T-helper 2 cell treated with Interferon-gamma antibody and Interleukin-4, amounts not matched to agents 5 μg/mL and 100 μg/mL, for 36 hours (primary cell): ENCODE data around the gene PEPD.

Source experiments
- DNase-seq: peaks from one replicate; pipeline ENCODE4 v3.0.0; 2021; ENCODE audit warnings: low spot score
- H3K27ac Mint-ChIP-seq: one replicate; pipeline ENCODE4 v1.8.0; 2021; ENCODE audit warnings: mild to moderate bottlenecking, mixed read lengths
- H3K27me3 Mint-ChIP-seq: one replicate; pipeline ENCODE4 v1.8.0; 2021; ENCODE audit warnings: low read depth, mixed read lengths
- H3K36me3 Mint-ChIP-seq: one replicate; pipeline ENCODE4 v1.8.0; 2021; ENCODE audit warnings: low read depth, mixed read lengths
- H3K4me1 Mint-ChIP-seq: one replicate; pipeline ENCODE4 v1.8.0; 2021; ENCODE audit warnings: low read depth, mixed read lengths
- H3K4me3 Mint-ChIP-seq: one replicate; pipeline ENCODE4 v1.8.0; 2022; ENCODE audit warnings: mild to moderate bottlenecking, moderate library complexity, mixed read lengths
- H3K9me3 Mint-ChIP-seq: one replicate; pipeline ENCODE4 v1.8.0; 2021; ENCODE audit warnings: mixed read lengths

The PEPD gene

DNA sequence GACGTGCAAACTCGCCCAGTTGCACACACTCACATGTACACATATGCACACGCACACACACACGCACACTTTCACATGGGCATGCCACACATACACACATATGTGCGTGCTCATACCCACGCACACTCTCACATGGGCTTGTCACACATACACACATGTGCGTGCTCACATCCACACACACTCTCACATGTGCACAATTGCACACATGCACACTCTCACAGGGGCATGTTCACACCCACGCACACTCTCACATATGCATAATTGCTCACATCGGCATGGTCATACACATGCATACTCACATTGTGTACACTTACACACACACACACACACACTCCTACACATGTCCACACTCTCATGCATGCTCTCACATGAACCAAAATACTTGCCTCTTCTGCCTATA, 32.8 kb upstream of the PEPD start:
- Mint-ChIP-seq H3K27me3 (no peaks in the 10 kb centered on the region), H3K4me3 (no peak overlapping the region), H3K4me1 (no peaks in the 10 kb centered on the region), H3K9me3 (no peaks in the 10 kb centered on the region), H3K36me3 (no peaks in the 10 kb centered on the region), H3K27ac (no peak overlapping the region)
- no peak for DNase-seq

DNA sequence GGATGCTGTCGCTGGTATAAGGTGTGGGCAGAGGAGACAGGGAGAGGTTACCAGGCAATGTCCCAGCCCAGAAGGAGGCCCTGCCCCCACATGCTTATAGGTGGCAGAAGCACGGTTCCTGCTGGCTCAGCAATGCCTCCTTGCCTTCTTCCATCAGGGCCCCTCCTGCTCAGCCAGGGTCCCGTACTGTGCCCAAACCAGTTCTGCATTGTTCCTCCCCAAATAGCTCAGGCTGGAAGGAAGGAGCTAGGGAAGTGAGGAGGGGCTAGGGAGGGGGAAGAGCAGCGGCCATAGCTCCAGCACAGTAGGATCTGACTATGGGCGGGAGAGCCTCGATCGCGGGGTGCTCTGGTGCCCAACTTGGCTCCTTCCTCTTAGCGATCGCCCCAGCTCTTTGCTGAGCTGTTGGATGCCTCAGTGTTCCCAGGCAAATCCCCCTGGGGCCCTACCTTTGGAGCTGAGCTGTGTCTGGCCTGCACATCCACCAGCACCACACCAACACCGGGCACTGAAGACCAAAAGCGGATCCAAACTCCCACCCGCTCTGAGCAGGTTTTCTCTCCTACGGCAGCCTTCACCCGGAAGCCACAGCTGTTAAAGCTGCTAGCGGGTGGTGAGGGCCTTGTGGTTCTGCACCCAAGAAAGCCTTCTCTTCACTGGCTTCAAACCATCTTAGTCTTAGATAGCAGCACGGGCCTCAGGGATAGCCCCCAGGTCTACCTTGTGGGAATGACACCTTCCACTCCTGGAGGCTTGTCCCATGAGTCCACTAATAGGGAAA, 32.1 kb upstream of the PEPD start:
- H3K27ac Mint-ChIP-seq, result no peak overlapping the region
- H3K4me1 Mint-ChIP-seq, result no peaks in the 10 kb centered on the region
- H3K27me3 Mint-ChIP-seq, result no peaks in the 10 kb centered on the region
- no peaks in the 10 kb centered on the region for H3K9me3 Mint-ChIP-seq
- H3K36me3 Mint-ChIP-seq, result no peaks in the 10 kb centered on the region
- no peak for DNase-seq
- no peak overlapping the region for H3K4me3 Mint-ChIP-seq

DNA sequence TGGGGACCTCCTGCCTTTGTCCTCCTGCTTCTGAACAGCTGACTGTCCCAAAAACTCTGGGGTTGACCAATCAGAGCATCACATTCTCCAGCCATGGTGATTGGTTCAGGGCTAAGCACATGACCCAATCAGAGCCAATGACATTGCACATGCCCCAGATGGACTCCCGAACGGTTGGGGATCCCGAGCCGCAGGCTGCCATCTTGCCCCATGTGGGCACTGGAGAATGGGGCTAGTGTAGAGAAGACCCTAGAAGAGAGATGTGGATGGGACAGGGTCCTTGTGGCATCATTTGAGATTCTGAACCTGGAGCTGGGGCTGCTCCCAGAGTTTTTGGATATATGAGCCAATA, 31.3 kb upstream of the PEPD start:
- Mint-ChIP-seq H3K27me3 (no peaks in the 10 kb centered on the region), H3K4me3 (no peak overlapping the region), H3K4me1 (no peaks in the 10 kb centered on the region), H3K9me3 (no peaks in the 10 kb centered on the region), H3K27ac (no peak overlapping the region), H3K36me3 (no peaks in the 10 kb centered on the region)
- no peak for DNase-seq

DNA sequence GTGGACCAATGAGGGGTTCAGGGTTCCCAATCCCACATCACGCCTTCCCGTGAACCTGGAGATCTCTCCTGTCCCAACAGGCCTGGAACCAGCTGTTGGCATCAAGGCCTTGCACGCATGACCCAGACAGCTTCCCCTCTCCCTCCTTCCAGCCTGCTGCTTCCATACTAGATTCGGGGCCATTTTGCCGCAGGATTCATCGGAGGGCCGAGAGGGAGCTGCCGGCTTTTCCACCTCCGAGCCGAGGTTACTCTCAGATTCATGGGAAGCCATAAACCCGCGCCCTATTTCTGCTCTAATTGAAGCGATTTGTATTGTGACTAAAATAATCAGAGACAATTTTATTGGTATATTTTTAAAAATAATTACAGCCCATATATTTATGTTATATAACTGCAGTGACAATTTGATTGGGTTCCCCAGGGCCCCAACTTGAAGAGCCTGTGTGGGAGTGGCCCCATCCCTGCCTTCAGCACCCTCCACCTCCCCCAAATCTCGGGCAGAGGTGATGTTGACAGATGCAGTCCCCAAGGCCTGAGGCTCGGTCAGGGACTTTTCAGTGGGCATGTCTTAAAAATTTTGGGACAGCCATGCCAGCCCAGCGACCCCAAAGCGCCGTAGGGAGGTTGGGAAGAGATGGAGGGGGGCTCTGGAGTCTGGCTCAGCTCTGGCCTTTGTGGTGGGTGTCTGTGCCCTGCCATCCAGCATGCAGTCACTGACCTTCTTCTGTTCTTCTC, 30.8 kb upstream of the PEPD start:
- H3K9me3 Mint-ChIP-seq, result no peaks in the 10 kb centered on the region
- H3K4me1 Mint-ChIP-seq, result no peaks in the 10 kb centered on the region
- H3K4me3 Mint-ChIP-seq, result no peak overlapping the region
- DNase-seq, result no peak
- H3K27me3 Mint-ChIP-seq, result no peaks in the 10 kb centered on the region
- no peak overlapping the region for H3K27ac Mint-ChIP-seq
- no peaks in the 10 kb centered on the region for H3K36me3 Mint-ChIP-seq

DNA sequence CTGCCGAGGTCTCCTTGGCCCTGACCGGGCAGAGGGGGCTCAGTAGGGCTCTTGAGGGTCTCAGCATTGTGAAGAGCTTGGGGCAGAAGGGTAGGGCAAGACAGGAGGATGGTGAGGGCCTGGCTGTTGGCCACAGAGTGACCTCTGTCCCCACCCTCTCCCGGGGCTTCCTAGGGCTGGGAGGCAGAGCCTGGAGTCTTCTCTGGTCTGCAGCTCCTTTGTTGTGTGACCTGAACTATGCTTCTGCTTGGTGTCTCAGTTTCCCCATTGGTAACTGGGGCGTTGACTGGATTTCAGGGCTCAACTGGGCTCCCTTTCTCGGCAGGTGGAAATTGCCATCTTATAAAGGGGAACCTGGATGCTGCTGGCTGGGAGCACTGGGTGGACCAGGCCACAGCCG, 30.1 kb upstream of the PEPD start:
- no peak overlapping the region for H3K27ac Mint-ChIP-seq
- DNase-seq, result no peak
- no peaks in the 10 kb centered on the region for H3K27me3 Mint-ChIP-seq
- H3K4me1 Mint-ChIP-seq, result no peaks in the 10 kb centered on the region
- H3K36me3 Mint-ChIP-seq, result no peaks in the 10 kb centered on the region
- no peak overlapping the region for H3K4me3 Mint-ChIP-seq
- no peaks in the 10 kb centered on the region for H3K9me3 Mint-ChIP-seq

DNA sequence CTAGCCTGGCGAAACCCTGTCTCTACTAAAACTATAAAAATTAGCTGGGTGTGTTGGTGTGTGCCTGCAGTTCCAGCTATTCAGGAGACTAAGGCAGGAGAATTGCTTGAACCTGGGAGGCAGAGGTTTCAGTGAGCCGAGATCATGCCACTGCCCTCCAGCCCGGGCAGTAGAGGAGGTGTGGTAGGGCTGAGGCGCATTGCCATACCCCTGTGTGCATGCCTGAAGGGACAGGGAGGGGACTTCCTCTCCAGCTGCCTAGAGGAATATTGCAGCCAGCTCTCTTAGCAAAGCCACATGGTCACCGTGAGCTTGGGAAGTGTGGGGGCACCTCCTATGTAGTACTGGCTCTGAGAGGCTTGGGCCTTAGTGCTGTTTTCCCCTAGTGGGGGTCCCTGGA, 29.2 kb upstream of the PEPD start:
- H3K27ac Mint-ChIP-seq, result no peak overlapping the region
- no peaks in the 10 kb centered on the region for H3K27me3 Mint-ChIP-seq
- no peaks in the 10 kb centered on the region for H3K36me3 Mint-ChIP-seq
- no peak overlapping the region for H3K4me3 Mint-ChIP-seq
- no peaks in the 10 kb centered on the region for H3K4me1 Mint-ChIP-seq
- H3K9me3 Mint-ChIP-seq, result no peaks in the 10 kb centered on the region
- DNase-seq, result no peak

DNA sequence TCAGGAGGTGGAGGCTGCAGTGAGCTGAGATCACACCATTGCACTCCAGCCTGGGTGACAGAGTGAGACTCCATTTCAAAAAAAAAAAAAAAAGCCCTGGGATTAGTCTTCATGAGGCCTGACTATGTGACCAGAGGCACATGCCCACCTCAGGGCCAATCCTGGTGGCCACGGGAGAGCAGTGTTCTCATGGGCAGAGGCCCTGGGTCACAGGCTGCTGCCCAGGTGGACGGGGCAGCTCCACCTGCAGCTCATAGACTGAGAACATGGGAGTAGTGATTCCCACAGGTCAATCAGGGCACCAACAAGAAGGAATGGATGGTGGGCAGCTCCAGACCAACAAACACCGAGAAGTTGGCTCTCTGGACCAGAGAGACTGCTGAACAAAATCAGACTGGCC, 26.1 kb upstream of the PEPD start:
- Mint-ChIP-seq H3K27me3 (no peaks in the 10 kb centered on the region), H3K36me3 (no peaks in the 10 kb centered on the region), H3K4me3 (no peak overlapping the region), H3K27ac (no peak overlapping the region), H3K9me3 (no peaks in the 10 kb centered on the region), H3K4me1 (no peaks in the 10 kb centered on the region)
- DNase-seq, result no peak

DNA sequence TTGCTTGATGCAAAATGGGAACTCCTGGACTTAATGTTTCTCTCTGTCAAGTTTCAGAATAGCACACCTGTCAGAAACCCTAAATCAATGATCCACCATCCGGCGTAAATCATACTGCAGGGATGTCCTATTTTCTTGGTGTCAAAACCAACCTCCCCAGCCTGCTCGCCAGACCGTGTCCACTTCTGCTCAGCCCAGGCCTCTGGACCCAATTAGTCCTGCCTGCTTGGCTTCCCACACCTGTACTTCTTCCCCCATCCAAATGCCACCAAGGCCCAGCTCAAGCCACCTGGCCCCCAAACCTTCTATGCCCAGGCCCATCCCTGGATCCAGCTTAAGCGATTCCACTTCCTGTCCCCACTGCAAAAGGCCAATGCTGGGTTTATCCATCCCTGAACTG, 25.1 kb upstream of the PEPD start:
- DNase-seq, result no peak
- Mint-ChIP-seq H3K4me1 (no peaks in the 10 kb centered on the region), H3K36me3 (no peaks in the 10 kb centered on the region), H3K27ac (no peak overlapping the region), H3K4me3 (no peak overlapping the region), H3K9me3 (no peaks in the 10 kb centered on the region), H3K27me3 (no peaks in the 10 kb centered on the region)

DNA sequence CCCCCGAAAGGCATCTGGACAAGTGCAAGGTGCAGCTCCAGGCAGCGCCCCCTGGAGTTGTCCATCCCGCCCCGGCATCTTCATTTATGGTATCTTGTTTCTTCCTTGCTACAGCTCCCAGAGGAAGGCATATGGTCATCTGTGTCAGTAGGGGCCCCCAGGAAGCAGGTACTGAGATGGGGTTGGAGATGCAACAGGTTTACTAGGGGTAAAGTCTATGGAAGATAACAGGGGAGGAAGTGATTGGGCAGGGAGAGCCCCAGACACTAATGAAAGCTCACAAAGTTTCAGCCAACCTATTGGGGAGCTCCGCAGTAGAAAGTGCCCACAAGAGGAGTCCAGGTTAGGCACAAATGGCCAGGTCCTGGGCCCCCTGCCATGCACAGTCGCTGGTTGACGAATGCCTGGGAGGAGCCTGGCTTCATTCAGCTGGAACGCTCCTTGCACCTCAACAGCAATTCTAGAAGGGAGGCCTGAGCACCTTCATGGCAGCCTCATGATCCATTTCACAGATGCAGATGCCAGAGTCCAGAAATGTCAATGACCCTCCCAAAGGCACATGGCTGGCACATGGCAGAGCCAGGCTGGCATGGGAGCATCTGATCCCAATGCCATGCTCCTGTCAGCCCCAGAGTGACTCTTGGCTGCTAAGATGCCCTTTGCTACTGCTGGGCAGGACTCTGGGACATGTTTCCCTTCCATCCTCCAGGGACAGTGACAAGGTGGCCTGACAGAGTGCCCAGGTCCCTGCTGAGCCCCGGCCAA, 23.8 kb upstream of the PEPD start:
- H3K27me3 Mint-ChIP-seq, result no peaks in the 10 kb centered on the region
- no peak for DNase-seq
- H3K4me1 Mint-ChIP-seq, result no peaks in the 10 kb centered on the region
- H3K4me3 Mint-ChIP-seq, result no peak overlapping the region
- H3K27ac Mint-ChIP-seq, result no peak overlapping the region
- no peaks in the 10 kb centered on the region for H3K9me3 Mint-ChIP-seq
- H3K36me3 Mint-ChIP-seq, result no peaks in the 10 kb centered on the region

DNA sequence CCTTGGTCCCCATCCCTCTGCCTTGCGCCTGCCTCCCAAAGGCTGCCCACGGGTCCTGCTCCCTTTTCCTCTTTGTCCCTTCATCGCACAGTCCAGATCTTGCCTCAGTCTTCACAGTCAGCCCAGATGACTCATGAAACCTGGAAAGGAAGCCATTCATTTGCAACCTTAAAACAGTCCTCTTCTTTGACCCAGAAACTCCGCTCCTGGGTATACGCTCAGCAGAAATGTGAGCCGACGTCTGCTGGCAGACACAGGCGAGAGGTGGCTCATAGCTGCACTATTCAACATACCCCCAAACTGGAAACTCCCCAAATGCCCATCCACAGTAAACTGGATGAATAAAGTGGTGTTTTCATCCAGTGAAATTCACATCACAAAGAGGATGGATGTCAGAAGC, 13.6 kb upstream of the PEPD start:
- DNase-seq, result no peak
- no peak overlapping the region for H3K4me3 Mint-ChIP-seq
- H3K27me3 Mint-ChIP-seq, result peaks cover 3% of the 10 kb centered on the region
- H3K27ac Mint-ChIP-seq, result no peak overlapping the region
- H3K9me3 Mint-ChIP-seq, result no peaks in the 10 kb centered on the region
- no peaks in the 10 kb centered on the region for H3K36me3 Mint-ChIP-seq
- H3K4me1 Mint-ChIP-seq, result no peaks in the 10 kb centered on the region

DNA sequence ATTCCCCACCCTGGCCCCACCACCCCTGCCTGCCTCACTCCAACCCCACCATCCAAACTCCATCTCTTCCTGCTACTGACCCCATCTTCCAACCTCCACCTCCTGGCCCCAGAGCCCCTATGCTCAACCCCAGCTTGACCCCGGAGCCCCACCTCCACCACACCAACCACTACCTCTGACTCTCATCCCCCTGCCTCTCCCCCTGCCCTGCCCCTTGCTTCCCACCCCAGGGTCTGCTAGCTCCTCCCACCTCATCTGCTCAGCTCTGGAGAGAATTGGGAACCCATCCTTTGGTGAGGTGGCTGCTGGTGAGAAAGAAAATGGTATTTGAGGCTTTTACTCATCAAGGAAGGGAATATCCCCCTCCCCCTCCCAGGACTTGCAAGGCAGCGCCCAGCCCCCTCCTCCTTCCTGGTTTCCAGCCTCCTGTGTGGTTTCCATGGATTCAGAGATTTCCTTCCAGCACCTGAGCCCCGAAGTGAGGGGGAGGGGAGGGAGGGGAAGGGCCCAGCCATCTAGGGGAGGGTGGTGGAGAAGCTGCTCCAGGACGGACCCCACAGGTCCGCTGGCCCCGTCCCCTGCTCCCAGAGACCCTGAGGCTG, 11.4 kb upstream of the PEPD start:
- Mint-ChIP-seq H3K9me3 (no peaks in the 10 kb centered on the region), H3K36me3 (no peaks in the 10 kb centered on the region), H3K4me3 (no peak overlapping the region), H3K27me3 (peaks cover 3% of the 10 kb centered on the region), H3K27ac (no peak overlapping the region), H3K4me1 (no peaks in the 10 kb centered on the region)
- no peak for DNase-seq

DNA sequence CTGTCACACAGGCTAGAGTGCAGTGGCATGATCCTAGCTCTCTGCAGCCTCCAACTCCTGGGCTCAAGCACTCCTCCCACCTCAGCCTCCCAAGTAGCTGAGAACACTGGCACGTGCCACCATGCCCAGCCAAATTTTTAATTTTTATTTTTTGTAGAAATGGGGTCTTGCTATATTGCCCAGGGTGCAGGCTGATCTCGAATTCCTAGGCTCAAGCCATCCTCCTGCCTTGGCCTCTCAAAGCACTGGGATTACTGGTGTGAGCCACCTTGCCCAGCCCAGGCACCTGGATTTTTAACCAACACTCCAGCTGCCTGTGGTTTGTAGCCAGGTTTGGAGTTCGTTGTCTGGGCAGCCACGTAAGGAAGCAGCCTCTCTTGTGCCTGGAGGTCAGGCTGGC, 9.3 kb upstream of the PEPD start:
- H3K27ac Mint-ChIP-seq, result no peak overlapping the region

DNA sequence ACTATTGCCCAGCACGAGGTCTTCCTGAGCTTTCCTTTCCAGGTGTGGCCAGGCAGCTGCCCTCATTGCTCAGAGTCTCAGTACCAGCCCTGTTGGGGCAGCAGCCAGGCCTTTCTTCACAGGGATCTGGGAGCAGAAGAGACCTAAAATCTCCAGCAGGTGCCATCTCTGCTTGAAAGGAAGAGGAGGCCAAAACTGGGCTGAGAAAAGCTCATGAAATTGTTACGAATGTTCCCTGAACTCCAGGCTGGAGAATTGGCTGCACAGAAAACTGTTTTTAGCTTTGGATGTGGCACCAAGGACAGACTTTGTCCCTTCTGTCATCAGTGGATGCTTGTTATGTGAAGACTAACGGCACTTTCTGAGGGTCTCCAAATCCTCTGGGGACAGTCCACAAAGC, 8.7 kb upstream of the PEPD start:
- no peaks in the 10 kb centered on the region for H3K9me3 Mint-ChIP-seq
- no peaks in the 10 kb centered on the region for H3K36me3 Mint-ChIP-seq
- peaks cover 3% of the 10 kb centered on the region for H3K27me3 Mint-ChIP-seq
- no peaks in the 10 kb centered on the region for H3K4me1 Mint-ChIP-seq
- no peak overlapping the region for H3K27ac Mint-ChIP-seq
- no peak overlapping the region for H3K4me3 Mint-ChIP-seq
- no peak for DNase-seq

More for the DNA sequence above, 9.3 kb upstream of the PEPD start:
- no peaks in the 10 kb centered on the region for H3K4me1 Mint-ChIP-seq
- H3K27me3 Mint-ChIP-seq, result peaks cover 3% of the 10 kb centered on the region
- no peaks in the 10 kb centered on the region for H3K36me3 Mint-ChIP-seq
- H3K9me3 Mint-ChIP-seq, result no peaks in the 10 kb centered on the region
- DNase-seq, result no peak
- no peak overlapping the region for H3K4me3 Mint-ChIP-seq

DNA sequence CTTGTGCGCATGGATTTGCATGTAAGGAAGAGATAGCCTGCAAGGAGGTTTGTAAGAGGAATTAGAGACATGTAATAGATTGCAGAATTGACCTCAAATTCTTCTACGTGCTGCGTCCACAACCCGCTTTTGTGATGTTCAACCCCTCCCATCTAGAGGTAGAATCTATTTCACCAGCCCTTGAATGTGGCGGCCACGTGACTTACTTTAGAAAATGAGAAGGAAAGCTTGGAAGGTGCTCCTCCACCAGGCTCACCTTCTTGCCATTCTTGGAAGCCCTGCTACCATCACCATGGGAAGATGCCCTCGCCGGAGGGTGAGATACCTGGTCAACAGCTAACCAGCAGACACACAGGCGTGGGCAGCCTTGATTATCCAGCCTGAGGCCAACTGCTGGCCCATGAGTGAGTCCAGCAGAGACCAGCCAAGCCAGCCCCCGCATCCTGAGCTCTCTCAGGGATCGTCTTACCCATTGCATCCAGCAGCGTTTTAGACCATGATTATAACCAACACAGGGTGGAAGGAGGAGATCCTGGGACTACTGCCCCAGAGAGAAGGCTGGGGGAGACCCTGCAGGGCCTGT, 7.6 kb upstream of the PEPD start:
- DNase-seq, result no peak
- Mint-ChIP-seq H3K9me3 (no peaks in the 10 kb centered on the region), H3K4me1 (no peaks in the 10 kb centered on the region), H3K36me3 (no peaks in the 10 kb centered on the region), H3K27ac (no peak overlapping the region), H3K27me3 (no peaks in the 10 kb centered on the region), H3K4me3 (no peak overlapping the region)
